Right lobe of liver (tissue), 4 donors: ENCODE results near the gene BRIP1.

ENCODE experiments used
- CTCF ChIP-seq, 4 donors: fragments of 200-600 bp in 3 of 4; fragments of 450-650 bp in 1 of 4; IDR thresholded peaks; one replicate each; pipeline versions ENCODE4 v1.5.1 to v1.8.0; 2016 to 2022; ENCODE audit warnings: antibody characterized with exemption in 4 of 4, mild to moderate bottlenecking in 2 of 4
- POLR2A ChIP-seq: fragments of 450-650 bp; IDR thresholded peaks from one replicate; pipeline ENCODE4 v1.6.1; 2017; ENCODE audit warnings: antibody characterized with exemption, mild to moderate bottlenecking
- donor health status: DM: no; HTN: no; CAD: no.
- donor health status: DM: no; HTN: no; CAD: no.
- donor health status: DM: no; HTN: yes; CAD: no.

GRCh38 chr17:61849674-61850073, 13.7 kb downstream of the BRIP1 start:
- no peak for TF ChIP-seq CTCF (IDR thresholded peaks at IDR 0.05)
- no peak for TF ChIP-seq POLR2A
